GM13977 (cell line): Measurements from ENCODE around the gene ATP1B2.
A peak's percentile ranks its signal among the peaks of the same experiment; 100 is the strongest.

ENCODE experiments used
- DNase-seq: peaks from one replicate; pipeline ENCODE4 v3.0.0; 2012; ENCODE audit warnings: low spot score
- CTCF ChIP-seq: IDR thresholded peaks from 2 replicates; pipeline ENCODE4 v1.5.1; 2012; ENCODE audit warnings: mild to moderate bottlenecking, control low read depth; ENCODE audit not compliant: insufficient read depth; ENCODE audit errors: extremely low read depth, missing control alignments
- in situ Hi-C: fragments of 300-500 bp; cut with MboI; formaldehyde crosslinking; loops from one replicate; pipeline ENCODE4 v1.12.0; 2022; ENCODE audit warnings: low sequenced_read_pairs, low pct_unique_long_range_greater_than_20kb, mixed read lengths, inconsistent platforms; ENCODE audit not compliant: unreplicated experiment

ATP1B2 gene

GRCh38 chr17:7684851-7685532 lies 34.3 kb downstream of the ATP1B2 start:
- no peak for TF ChIP-seq CTCF
- in situ Hi-C loops = no loop called here
- no peak for DNase-seq

- in situ Hi-C loops = no loop called here
- DNase-seq = peak; percentile 87
- TF ChIP-seq CTCF = no peak
Observed at GRCh38 chr17:7685533-7686221, 35.0 kb downstream of the ATP1B2 start.

- in situ Hi-C loops = no loop called here
- peak; percentile 76 for DNase-seq
- TF ChIP-seq CTCF = no peak
Observed at GRCh38 chr17:7686222-7687071, 35.7 kb downstream of the ATP1B2 start.

- peak; percentile 82 for DNase-seq
- TF ChIP-seq CTCF = no peak
- in situ Hi-C loops = no loop called here
Observed at GRCh38 chr17:7687072-7687907, 36.6 kb downstream of the ATP1B2 start, which contains the start of gene TP53. TP53 (minus strand) TSS chr17:7687490; CDS start chr17:7676594, 10,896 bp downstream.

GRCh38 chr17:7687908-7688807 lies 37.4 kb downstream of the ATP1B2 start, which contains the start of gene WRAP53:
WRAP53 (plus strand) TSS chr17:7688477; CDS start chr17:7688649, 172 bp downstream.
- peak; percentile 98 for TF ChIP-seq CTCF
- DNase-seq = peak; percentile 94
- in situ Hi-C loops = no loop called here
